Epithelial cell of esophagus (primary cell): Measurements from ENCODE around the gene CACNG4.

Experiments
- DNase-seq: peaks from one replicate; pipeline ENCODE4 v3.0.0; 2010; ENCODE audit warnings: low read depth
- H3K4me3 ChIP-seq: 2 replicates; pipeline ENCODE4 v1.5.1; 2011; ENCODE audit warnings: mild to moderate bottlenecking, low read length, control low read depth
- TF ChIP-seq, protein P1 (sequence below): IDR thresholded peaks from 2 replicates; pipeline ENCODE4 v1.5.1; 2011; ENCODE audit warnings: low read depth, mild to moderate bottlenecking, low read length, control low read depth, inconsistent platforms; ENCODE audit not compliant: insufficient read depth; ENCODE audit errors: missing control alignments

Gene CACNG4

DNA sequence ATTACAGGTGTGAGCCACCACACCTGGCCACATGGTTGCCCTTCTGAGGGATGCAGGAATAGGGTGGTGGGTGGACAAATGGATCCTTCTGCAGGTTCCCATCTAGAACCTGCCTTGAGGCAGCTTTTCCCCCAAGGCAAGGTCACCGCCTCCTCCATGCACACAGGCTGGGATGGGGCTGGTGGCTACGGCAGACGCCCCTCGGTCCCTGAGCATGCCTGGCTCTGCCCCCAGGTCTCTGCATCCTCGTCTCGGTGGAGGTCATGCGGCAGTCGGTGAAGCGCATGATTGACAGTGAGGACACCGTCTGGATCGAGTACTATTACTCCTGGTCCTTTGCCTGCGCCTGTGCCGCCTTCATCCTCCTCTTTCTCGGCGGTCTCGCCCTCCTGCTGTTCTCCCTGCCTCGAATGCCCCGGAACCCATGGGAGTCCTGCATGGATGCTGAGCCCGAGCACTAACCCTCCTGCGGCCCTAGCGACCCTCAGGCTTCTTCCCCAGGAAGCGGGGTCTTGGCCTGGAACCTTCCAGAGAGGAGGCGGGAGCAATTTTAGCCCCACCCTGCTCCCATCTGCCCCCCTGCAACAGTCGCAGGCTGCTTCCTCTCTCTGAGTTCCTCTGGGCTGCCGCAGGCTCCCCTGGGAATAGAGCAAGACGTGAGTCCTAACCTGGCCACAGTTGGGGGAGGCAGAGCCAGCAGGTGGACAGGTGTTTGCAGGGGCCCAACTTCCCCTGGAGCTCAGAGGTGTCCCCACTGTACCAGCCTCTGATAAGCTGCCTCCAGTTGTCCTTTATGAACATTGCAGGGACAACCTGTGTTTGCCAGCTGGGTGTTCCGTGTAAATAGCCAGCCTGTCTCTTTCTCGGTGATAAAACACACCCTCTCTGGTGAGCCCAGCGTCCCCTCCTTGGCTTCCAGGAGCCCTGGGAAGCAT is 91.6 kb downstream of the CACNG4 start:
- DNase-seq, result no peak
- H3K4me3 ChIP-seq, result no peak overlapping the region
- TF ChIP-seq, protein P1, sequence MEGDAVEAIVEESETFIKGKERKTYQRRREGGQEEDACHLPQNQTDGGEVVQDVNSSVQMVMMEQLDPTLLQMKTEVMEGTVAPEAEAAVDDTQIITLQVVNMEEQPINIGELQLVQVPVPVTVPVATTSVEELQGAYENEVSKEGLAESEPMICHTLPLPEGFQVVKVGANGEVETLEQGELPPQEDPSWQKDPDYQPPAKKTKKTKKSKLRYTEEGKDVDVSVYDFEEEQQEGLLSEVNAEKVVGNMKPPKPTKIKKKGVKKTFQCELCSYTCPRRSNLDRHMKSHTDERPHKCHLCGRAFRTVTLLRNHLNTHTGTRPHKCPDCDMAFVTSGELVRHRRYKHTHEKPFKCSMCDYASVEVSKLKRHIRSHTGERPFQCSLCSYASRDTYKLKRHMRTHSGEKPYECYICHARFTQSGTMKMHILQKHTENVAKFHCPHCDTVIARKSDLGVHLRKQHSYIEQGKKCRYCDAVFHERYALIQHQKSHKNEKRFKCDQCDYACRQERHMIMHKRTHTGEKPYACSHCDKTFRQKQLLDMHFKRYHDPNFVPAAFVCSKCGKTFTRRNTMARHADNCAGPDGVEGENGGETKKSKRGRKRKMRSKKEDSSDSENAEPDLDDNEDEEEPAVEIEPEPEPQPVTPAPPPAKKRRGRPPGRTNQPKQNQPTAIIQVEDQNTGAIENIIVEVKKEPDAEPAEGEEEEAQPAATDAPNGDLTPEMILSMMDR, result no peak

DNA sequence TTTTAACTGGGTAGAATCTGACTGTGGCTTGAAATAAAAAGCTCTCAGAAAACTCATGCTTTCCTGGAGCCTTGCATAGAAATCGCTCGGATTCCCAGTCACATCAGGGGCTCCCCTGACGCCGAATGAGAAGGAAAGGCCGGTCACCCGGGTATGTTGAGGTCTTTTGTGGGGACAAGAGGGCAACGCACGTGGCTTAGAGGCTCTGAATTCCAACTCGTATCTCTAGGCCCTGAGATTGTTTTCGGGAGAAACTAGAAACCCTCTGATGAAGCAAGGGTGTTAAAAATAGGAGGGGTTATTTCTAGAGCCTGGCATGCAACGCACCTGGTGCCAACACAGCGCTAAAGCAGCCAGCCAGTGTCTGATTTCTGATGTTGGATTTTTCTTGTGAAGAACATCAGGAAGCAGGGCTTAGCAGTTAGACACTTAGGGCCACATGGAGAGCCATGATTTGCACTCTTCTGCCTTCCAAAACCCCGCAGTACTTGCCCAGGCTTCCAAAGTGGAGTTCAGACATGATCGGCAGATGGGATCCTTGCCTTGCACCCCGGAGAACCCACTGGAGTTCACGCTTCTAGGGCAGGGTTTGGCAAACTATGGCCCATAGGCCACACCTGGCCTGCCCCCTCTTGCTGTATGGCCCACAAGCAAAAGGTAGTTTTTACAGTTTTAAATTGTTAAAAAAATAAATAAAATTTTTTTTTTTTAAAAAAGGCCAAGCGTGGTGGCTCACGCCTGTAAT is 92.4 kb downstream of the CACNG4 start:
- TF ChIP-seq, protein P1, result no peak
- H3K4me3 ChIP-seq, result no peak overlapping the region
- no peak for DNase-seq

DNA sequence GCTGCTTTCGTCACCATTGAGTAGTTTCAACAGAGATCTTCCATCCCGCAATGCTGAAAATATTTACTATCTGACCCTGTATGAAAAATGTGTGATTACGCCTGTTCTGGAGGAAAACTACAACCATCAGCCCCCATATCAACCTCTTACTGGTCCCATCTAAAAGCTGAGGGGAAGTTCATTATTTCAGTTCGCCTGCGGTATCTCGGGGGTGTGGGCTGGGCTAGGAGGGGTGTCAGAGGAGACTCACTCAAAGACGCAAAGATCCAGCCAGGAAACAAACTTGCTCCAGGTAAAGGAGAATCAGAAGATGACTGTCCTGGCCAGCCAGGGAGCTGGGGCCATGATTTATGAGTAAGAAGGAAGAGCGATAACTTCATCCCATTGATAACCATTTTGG is 93.5 kb downstream of the CACNG4 start:
- no peak overlapping the region for H3K4me3 ChIP-seq
- DNase-seq, result no peak
- TF ChIP-seq, protein P1, result no peak

DNA sequence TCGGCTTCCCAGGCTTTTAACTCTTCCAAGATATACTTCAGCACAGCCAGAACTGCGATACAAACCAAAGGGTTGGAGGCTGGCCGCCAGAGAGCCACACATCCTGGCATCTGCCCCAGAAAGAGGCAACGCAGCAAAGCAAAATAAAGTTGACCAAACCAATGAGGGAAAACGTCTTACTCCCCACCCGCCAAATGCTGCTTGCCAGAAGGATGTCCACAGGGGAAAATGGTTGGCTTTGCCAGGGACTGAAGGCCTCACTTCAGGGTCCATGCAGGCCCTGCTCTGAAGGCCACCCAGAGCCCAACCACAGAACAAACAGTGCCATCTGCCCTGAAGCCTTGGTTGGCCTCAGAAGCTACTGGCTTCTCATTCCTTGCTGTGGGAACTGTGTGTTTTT is 94.9 kb downstream of the CACNG4 start:
- TF ChIP-seq, protein P1, result no peak
- DNase-seq, result no peak
- no peak overlapping the region for H3K4me3 ChIP-seq

DNA sequence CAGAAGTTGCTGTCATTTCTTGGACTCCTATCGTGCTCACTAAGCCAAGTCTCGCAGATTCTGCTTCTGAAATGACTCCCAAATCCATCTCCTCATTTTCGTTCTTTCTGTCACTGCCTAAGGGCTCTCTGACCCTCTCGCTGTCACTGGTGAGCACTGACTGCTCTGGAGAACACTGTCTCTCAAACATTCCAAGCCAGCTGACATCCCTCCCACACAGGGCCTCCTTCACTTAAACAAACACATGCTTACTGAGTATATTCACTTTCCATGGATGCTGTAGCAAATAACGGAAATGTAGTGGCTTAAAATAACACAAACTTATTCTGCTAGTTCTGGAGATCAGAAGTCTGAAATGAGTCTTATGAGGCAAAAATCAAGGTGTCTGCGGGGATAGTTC is 98.6 kb downstream of the CACNG4 start:
- DNase-seq, result no peak
- TF ChIP-seq, protein P1, result no peak
- no peak overlapping the region for H3K4me3 ChIP-seq

DNA sequence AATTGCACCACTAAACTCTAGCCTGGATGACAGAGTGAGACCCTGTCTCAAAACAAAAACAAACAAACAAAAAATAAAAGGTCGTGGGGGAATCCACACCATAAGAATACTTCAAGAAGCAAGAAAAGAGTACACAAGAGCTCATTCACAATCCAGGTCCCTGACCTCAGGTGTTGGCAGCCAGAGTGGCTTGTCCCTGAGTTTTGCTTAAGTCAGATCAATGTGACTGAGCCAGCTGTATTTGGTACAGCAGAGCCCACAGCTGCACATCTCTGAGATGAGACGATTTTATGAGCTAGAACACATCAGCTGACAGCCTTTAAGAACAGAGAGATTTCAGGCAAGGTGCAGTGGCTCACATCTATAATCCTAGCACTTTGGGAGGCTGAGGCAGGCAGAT is 102.2 kb downstream of the CACNG4 start:
- no peak overlapping the region for H3K4me3 ChIP-seq
- DNase-seq, result no peak
- TF ChIP-seq, protein P1, result no peak
